Measurements from ENCODE around the gene FOXP1. TPM values are rescaled to one million over a fixed set of nuclear protein-coding genes. Genes with fewer than 3 reads are reported as not detected.
A peak's percentile ranks its signal among the peaks of the same experiment; 100 is the strongest.

Gene FOXP1
- total RNA-seq, 1 experiment from 2014 or later: 75.3 TPM

- no peak overlapping the region for H3K9ac ChIP-seq (ENCODE audit: extremely low read depth, insufficient read length, low read length)
- H3K27me3 Mint-ChIP-seq (ENCODE audit: low read depth): no peaks in the 10 kb centered on the region
These were observed 186.5 kb downstream of the FOXP1 start for GRCh38 chr3:71397046-71397445.

More at GRCh38 chr3:71397046-71397445, 186.5 kb downstream of the FOXP1 start:
- Mint-ChIP-seq H3K9me3 (no peaks in the 10 kb centered on the region), H3K4me3 (no peak overlapping the region), H3K4me1 (peaks cover 11 to 12% of the 10 kb centered on the region in 2 experiments), H3K27ac (no peak overlapping the region), H3K36me3 (ENCODE audit: insufficient read depth in 1 of 3, low read depth in 3 of 3) (no peaks in the 10 kb centered on the region)
- no peak overlapping the region for H2AK5ac ChIP-seq (ENCODE audit: insufficient read length, low read length)
- H3K4ac ChIP-seq (ENCODE audit: low read depth, low read length): no peak overlapping the region
- no peak for DNase-seq
- H3K23ac ChIP-seq (ENCODE audit: insufficient read length, low read depth, low read length): no peak overlapping the region
- no peaks in the 10 kb centered on the region for H4K20me1 ChIP-seq (ENCODE audit: control insufficient read depth, insufficient read depth, insufficient read length)
- H2BK12ac ChIP-seq (ENCODE audit: insufficient read length, low read depth, low read length): no peak overlapping the region
- no peaks in the 10 kb centered on the region for H3K79me1 ChIP-seq (ENCODE audit: insufficient read depth, low read depth, low read length, poor library complexity, severe bottlenecking)
- no peak overlapping the region for H2BK20ac ChIP-seq (ENCODE audit: low read depth, low read length, poor library complexity, severe bottlenecking)
- H3K23me2 ChIP-seq (ENCODE audit: insufficient read length, low read depth, low read length, poor library complexity, severe bottlenecking): no peaks in the 10 kb centered on the region
- no peak overlapping the region for H4K5ac ChIP-seq (ENCODE audit: insufficient read length, low read depth, low read length)
- no peak overlapping the region for H3T11ph ChIP-seq (ENCODE audit: low read length)
- no peak overlapping the region for H2BK5ac ChIP-seq (ENCODE audit: insufficient read length, low read length)
- H4K91ac ChIP-seq (ENCODE audit: insufficient read length, low read depth, low read length): no peak overlapping the region
- no peaks in the 10 kb centered on the region for H3K9me3 ChIP-seq (ENCODE audit: control insufficient read depth, low read depth, low read length)
- H3K4me2 ChIP-seq (ENCODE audit: insufficient read depth, insufficient read length, low read length): no peak overlapping the region
- H3K56ac ChIP-seq (ENCODE audit: insufficient read length, low read depth, low read length): no peak overlapping the region
- H2AFZ ChIP-seq (ENCODE audit: low read length): no peak overlapping the region
- H2BK15ac ChIP-seq (ENCODE audit: low read depth, low read length): no peak overlapping the region
- H4K8ac ChIP-seq (replicated peaks; ENCODE audit: insufficient read length, low read depth, low read length): no peak overlapping the region
- no peaks in the 10 kb centered on the region for H3K4me1 ChIP-seq (ENCODE audit: insufficient read depth, low read length)
- no peak overlapping the region for H2BK120ac ChIP-seq (ENCODE audit: low read depth, low read length, poor library complexity, severe bottlenecking)
- no peaks in the 10 kb centered on the region for H3K27me3 ChIP-seq (ENCODE audit: insufficient read depth, low read length)
- no CpG with 5 or more reads among the region's 5 CpGs for WGBS (ENCODE audit: extremely low coverage, insufficient read length, low lambda C conversion rate)
- H3K18ac ChIP-seq (ENCODE audit: insufficient read length, low read depth, low read length): no peak overlapping the region
- H3K14ac ChIP-seq (ENCODE audit: insufficient read depth, low read length): no peak overlapping the region
- H3K27ac ChIP-seq (ENCODE audit: insufficient read length, low read depth, low read length): no peak overlapping the region
- TF ChIP-seq, protein P1, sequence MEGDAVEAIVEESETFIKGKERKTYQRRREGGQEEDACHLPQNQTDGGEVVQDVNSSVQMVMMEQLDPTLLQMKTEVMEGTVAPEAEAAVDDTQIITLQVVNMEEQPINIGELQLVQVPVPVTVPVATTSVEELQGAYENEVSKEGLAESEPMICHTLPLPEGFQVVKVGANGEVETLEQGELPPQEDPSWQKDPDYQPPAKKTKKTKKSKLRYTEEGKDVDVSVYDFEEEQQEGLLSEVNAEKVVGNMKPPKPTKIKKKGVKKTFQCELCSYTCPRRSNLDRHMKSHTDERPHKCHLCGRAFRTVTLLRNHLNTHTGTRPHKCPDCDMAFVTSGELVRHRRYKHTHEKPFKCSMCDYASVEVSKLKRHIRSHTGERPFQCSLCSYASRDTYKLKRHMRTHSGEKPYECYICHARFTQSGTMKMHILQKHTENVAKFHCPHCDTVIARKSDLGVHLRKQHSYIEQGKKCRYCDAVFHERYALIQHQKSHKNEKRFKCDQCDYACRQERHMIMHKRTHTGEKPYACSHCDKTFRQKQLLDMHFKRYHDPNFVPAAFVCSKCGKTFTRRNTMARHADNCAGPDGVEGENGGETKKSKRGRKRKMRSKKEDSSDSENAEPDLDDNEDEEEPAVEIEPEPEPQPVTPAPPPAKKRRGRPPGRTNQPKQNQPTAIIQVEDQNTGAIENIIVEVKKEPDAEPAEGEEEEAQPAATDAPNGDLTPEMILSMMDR (conservative IDR thresholded peaks at IDR 0.05): peak; percentile 63
- H3K79me2 ChIP-seq (ENCODE audit: insufficient read depth, low read length): no peaks in the 10 kb centered on the region

All from H9 (cell line).